Activated CD4-positive, CD25-positive, alpha-beta regulatory T cell treated with anti-CD3 and anti-CD28 coated beads, Interleukin-2, amount 50 U/mL, for 72 hours (primary cell): ENCODE measurements around the gene ENTR1.
A peak's percentile ranks its signal among the peaks of the same experiment; 100 is the strongest.
"Not testable (repeated sequence)": the region's sequence is repeated elsewhere in the genome, so short reads cannot be mapped to it uniquely, and the experiment has no call there.

Experiments
- DNase-seq: peaks from one replicate; pipeline ENCODE4 v3.0.0; 2021

ENTR1 gene

GRCh38 chr9:136416914-136417313 is 6.5 kb upstream of the ENTR1 start:
- DNase-seq, result no peak

- no peak for DNase-seq
These were observed 6.0 kb upstream of the ENTR1 start for GRCh38 chr9:136416427-136416826.

GRCh38 chr9:136412962-136413361 is 2.5 kb upstream of the ENTR1 start:
- no peak for DNase-seq

GRCh38 chr9:136411378-136411777 is 964 bp upstream of the ENTR1 start:
- DNase-seq, result no peak

- DNase-seq, result peak; percentile 51
These were observed 608 bp downstream of the ENTR1 start for GRCh38 chr9:136409557-136410455.

GRCh38 chr9:136407911-136408310 is 2.5 kb downstream of the ENTR1 start:
- no peak for DNase-seq

- DNase-seq, result not testable (repeated sequence)
These were observed 3.4 kb downstream of the ENTR1 start for GRCh38 chr9:136407061-136407460.

- DNase-seq, result not testable (repeated sequence)
These were observed 4.5 kb downstream of the ENTR1 start for GRCh38 chr9:136405904-136406303.

GRCh38 chr9:136405481-136405880 is 4.9 kb downstream of the ENTR1 start:
- no peak for DNase-seq

GRCh38 chr9:136404801-136405136 is 5.6 kb downstream of the ENTR1 start:
- no peak for DNase-seq

- peak; percentile 54 for DNase-seq
These were observed 6.3 kb downstream of the ENTR1 start for GRCh38 chr9:136403915-136404800.

- peak; percentile 68 for DNase-seq
These were observed 6.9 kb downstream of the ENTR1 start for GRCh38 chr9:136403538-136403914.

- DNase-seq, result no peak
These were observed 8.3 kb downstream of the ENTR1 start for GRCh38 chr9:136402067-136402466.

- DNase-seq, result no peak
These were observed 9.1 kb downstream of the ENTR1 start for GRCh38 chr9:136401173-136401922.

GRCh38 chr9:136400038-136400834 is 10.2 kb downstream of the ENTR1 start, which contains the start of gene SNAPC4:
SNAPC4 (minus strand) TSS chr9:136400170; CDS start chr9:136398428, 1,742 bp downstream.
- DNase-seq, result peak; percentile 92

GRCh38 chr9:136399176-136400037 is 11.0 kb downstream of the ENTR1 start:
- DNase-seq, result peak; percentile 69

- DNase-seq, result no peak
These were observed 12.1 kb downstream of the ENTR1 start for GRCh38 chr9:136398286-136398685.

- DNase-seq, result no peak
These were observed 12.8 kb downstream of the ENTR1 start for GRCh38 chr9:136397643-136398042.

- no peak for DNase-seq
These were observed 14.2 kb downstream of the ENTR1 start for GRCh38 chr9:136396219-136396515.

- no peak for DNase-seq
These were observed 14.8 kb downstream of the ENTR1 start for GRCh38 chr9:136395345-136396218.

GRCh38 chr9:136395020-136395340 is 15.4 kb downstream of the ENTR1 start:
- no peak for DNase-seq
